Right lobe of liver (tissue), 4 donors: ENCODE data around the gene KRT7.

Source experiments
- POLR2A ChIP-seq: fragments of 450-650 bp; IDR thresholded peaks from one replicate; pipeline ENCODE4 v1.6.1; 2017; ENCODE audit warnings: antibody characterized with exemption, mild to moderate bottlenecking
- TF ChIP-seq, protein P1 (sequence below), 4 donors: fragments of 200-600 bp in 3 of 4; fragments of 450-650 bp in 1 of 4; IDR thresholded peaks; one replicate each; pipeline versions ENCODE4 v1.5.1 to v1.8.0; 2016 to 2022; ENCODE audit warnings: antibody characterized with exemption in 4 of 4, mild to moderate bottlenecking in 2 of 4
- donor health status: DM: no; HTN: no; CAD: no.
- donor health status: DM: no; HTN: no; CAD: no.
- donor health status: DM: no; HTN: yes; CAD: no.

- TF ChIP-seq, protein P1, sequence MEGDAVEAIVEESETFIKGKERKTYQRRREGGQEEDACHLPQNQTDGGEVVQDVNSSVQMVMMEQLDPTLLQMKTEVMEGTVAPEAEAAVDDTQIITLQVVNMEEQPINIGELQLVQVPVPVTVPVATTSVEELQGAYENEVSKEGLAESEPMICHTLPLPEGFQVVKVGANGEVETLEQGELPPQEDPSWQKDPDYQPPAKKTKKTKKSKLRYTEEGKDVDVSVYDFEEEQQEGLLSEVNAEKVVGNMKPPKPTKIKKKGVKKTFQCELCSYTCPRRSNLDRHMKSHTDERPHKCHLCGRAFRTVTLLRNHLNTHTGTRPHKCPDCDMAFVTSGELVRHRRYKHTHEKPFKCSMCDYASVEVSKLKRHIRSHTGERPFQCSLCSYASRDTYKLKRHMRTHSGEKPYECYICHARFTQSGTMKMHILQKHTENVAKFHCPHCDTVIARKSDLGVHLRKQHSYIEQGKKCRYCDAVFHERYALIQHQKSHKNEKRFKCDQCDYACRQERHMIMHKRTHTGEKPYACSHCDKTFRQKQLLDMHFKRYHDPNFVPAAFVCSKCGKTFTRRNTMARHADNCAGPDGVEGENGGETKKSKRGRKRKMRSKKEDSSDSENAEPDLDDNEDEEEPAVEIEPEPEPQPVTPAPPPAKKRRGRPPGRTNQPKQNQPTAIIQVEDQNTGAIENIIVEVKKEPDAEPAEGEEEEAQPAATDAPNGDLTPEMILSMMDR (IDR thresholded peaks at IDR 0.05): no peak
- TF ChIP-seq POLR2A: no peak
Observed at GRCh38 chr12:52249511-52250047, 16.5 kb downstream of the KRT7 start.
